Measurements from ENCODE around the gene TSPOAP1. TPM values are rescaled to one million over a fixed set of nuclear protein-coding genes. Genes with fewer than 3 reads are reported as not detected.

The TSPOAP1 gene
- total RNA-seq, 2 donors from 2014 or later: 30.5 to 32.8 TPM

DNA sequence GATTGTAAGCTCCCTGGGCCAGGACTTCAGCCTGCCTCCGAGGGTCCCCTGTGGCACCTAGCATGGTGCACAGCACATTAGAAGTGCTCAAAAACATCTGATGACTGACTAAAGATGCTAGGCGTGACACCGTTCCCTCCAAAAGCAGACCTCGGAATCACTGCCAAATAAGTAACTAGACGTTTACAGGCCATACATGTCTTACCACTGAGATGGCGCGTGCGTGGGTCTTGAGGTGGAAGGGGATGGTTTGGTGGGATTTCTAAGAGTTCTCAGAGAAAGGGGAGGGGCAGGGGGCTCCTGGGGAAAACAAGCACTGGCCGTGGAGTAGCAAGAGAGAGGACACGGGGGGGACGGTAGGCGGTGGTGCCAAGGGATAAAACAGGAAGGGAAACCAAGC lies 60.3 kb downstream of the TSPOAP1 start:
- ATAC-seq: no peak
- Mint-ChIP-seq H3K36me3 (ENCODE audit: low read depth) (peaks cover 6% of the 10 kb centered on the region), H3K4me1 (no peaks in the 10 kb centered on the region), H3K4me3 (no peak overlapping the region), H3K27me3 (peaks cover 69% of the 10 kb centered on the region), H3K27ac (no peak overlapping the region)
- no peaks in the 10 kb centered on the region for H3K9me3 ChIP-seq (ENCODE audit: control insufficient read depth, low read length, poor library complexity, severe bottlenecking)
- no peak for DNase-seq

DNA sequence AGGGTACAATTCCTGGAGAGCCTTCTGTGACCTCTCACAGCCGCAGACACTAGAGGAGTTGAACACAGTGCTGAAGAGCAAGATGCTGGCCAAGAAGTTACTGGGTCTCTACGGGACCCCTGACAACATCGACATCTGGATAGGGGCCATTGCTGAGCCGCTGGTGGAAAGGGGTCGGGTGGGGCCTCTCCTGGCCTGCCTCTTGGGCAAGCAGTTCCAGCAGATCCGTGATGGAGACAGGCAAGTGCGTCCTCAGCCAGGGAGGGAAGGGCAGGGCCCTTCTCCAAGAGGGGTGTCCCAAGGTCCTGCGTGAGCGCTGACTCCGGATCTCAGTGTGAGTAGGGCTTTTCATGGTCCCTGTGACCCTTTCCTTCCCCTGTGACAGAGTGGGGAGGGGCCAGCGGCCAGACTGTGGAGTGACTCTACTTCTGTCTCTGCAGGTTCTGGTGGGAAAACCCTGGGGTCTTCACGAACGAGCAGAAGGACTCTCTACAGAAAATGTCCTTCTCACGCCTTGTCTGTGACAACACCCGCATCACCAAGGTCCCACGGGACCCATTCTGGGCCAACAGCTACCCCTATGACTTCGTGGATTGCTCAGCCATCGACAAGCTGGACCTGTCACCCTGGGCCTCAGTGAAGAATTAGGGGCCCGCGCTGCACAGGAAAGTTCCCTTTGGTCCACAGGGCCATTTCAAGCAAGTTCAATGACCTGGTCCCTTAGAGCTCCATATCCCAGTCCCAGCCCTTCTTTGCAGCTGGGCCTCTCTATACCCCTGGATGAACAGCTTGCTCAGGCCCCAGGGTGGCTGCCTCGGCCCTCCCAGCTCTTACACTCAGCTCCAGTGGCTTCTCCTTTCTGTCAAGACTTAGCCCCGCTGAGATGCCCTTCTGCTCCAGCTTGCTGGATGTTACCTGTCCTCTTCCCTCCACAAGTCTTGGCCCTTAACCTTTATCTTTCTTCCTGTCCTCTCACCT lies 61.0 kb downstream of the TSPOAP1 start:
- ATAC-seq (no peak), DNase-seq (no peak)
- no peaks in the 10 kb centered on the region for H3K9me3 ChIP-seq (ENCODE audit: control insufficient read depth, low read length, poor library complexity, severe bottlenecking)
- Mint-ChIP-seq H3K27ac (no peak overlapping the region), H3K27me3 (peaks cover 69% of the 10 kb centered on the region), H3K4me3 (no peak overlapping the region), H3K4me1 (no peaks in the 10 kb centered on the region), H3K36me3 (ENCODE audit: low read depth) (peaks cover 6% of the 10 kb centered on the region)

DNA sequence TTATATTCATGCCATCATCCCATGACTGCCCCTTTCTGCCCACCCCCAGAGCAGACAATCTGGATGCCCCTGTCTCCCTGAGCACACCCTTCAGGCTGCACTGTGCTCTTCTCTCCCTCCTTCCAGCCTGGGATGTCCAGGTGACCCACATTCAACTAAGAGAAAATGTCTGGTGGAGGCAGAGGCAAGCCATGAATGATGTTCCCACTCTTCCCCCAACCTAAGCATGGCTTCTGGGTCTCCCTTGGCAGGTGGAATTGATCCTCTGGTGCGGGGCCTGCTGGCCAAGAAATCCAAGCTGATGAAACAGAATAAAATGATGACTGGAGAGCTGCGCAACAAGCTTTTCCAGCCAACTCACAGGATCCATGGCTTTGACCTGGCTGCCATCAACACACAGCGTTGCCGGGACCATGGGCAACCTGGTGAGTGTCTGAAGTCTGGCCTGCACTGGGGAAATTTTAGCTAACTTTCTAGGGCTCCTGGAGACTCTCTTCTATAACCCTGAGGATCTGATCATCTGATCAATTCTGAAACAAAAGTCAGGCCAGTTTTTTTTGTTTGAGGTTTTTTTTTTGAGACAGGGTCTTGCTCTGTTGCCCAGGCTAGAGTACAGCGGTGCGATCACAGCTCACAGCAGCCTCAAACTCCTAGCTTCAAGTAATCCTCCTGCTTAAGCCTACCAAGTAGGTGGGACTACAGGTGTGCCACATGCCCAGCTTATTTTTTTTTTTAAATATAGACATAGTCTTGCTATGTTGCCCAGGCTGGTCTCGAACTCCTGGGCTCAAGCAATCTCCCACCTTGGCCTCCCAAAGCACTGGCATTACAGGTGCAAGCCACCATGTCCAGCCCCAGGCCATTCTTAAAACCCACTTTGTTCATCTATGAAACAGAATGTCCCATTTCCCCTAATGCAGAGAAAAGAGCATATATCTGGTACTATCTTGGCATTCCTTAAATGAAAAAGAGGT lies 62.4 kb downstream of the TSPOAP1 start:
- peaks cover 76% of the 10 kb centered on the region for H3K27me3 Mint-ChIP-seq
- no peaks in the 10 kb centered on the region for H3K9me3 ChIP-seq (ENCODE audit: control insufficient read depth, low read length, poor library complexity, severe bottlenecking)
- H3K36me3 Mint-ChIP-seq (ENCODE audit: low read depth): peaks cover 6% of the 10 kb centered on the region
- H3K27ac Mint-ChIP-seq: no peak overlapping the region
- H3K4me1 Mint-ChIP-seq: no peaks in the 10 kb centered on the region
- no peak overlapping the region for H3K4me3 Mint-ChIP-seq
- DNase-seq: no peak
- ATAC-seq: no peak

DNA sequence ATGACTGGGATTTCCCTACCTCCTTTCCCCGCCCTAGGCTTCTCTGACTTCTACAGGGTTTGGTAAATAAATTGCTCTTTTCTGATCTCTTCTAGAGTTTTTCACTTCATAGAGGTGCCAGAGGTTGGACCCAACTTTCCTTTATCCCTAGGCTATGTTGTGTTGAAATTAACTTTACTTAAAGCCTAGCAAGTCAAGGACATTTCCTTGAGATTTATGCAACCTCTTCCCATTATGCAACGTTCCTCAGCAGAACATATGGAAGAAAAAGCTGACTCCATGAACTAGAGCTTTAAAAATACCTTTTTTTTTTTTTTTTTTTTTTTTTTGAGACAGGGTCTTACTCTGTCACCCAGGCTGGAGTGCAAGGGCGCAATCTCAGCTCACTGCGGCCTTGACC lies 63.3 kb downstream of the TSPOAP1 start:
- H3K27ac Mint-ChIP-seq: no peak overlapping the region
- no peaks in the 10 kb centered on the region for H3K4me1 Mint-ChIP-seq
- H3K9me3 ChIP-seq (ENCODE audit: control insufficient read depth, low read length, poor library complexity, severe bottlenecking): no peaks in the 10 kb centered on the region
- no peak overlapping the region for H3K4me3 Mint-ChIP-seq
- DNase-seq (no peak), ATAC-seq (no peak)
- H3K36me3 Mint-ChIP-seq (ENCODE audit: low read depth): peaks cover 6% of the 10 kb centered on the region
- H3K27me3 Mint-ChIP-seq: peaks cover 80% of the 10 kb centered on the region

DNA sequence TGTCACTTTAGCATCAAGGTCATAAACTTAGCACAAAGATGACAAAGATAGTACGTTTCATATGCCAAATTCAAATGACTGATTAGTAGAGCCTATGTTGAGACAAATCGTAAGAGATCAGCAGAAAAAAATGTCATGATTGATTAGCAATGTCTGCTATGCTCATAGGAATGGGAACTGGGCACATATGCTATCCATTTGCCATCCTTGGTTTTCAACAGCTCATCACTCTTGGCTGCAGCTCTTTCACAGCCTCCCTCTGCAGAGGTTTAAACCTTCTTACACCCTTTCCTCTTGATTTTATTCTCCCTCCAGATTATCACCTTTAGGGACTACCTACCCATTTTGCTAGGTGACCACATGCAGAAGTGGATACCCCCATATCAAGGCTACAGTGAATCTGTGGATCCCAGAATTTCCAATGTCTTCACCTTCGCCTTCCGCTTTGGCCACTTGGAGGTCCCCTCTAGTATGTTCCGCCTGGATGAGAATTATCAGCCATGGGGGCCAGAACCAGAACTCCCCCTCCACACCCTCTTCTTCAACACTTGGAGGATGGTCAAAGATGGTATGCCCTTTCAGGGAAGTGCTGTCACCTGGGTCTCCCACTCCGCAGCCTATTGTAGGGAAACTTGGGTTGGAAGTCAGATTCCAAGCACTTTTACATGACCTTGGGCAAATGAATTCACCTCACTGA lies 64.0 kb downstream of the TSPOAP1 start:
- no peak overlapping the region for H3K27ac Mint-ChIP-seq
- no peaks in the 10 kb centered on the region for H3K4me1 Mint-ChIP-seq
- peaks cover 81% of the 10 kb centered on the region for H3K27me3 Mint-ChIP-seq
- ATAC-seq (no peak), DNase-seq (no peak)
- no peaks in the 10 kb centered on the region for H3K9me3 ChIP-seq (ENCODE audit: control insufficient read depth, low read length, poor library complexity, severe bottlenecking)
- no peak overlapping the region for H3K4me3 Mint-ChIP-seq
- peaks cover 6% of the 10 kb centered on the region for H3K36me3 Mint-ChIP-seq (ENCODE audit: low read depth)

DNA sequence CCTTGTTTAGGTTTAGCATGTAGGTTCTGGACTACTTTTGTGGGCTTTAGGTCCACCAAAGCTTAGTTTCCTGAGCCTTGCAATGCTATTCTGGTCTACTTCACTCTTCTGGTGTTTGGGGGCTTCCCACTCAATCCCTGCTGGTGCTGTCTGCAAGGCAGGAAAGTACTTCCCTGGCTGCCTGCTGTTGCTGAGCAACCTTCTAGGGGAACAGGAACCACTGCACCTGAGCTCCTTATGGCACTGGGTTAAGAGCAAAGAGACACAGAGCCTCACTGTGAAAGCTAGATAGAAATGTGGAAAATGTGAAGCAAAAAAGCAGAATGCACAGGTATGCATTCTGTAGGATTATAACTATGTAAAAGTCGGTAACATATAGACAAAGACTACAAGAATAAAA lies 64.8 kb downstream of the TSPOAP1 start:
- H3K9me3 ChIP-seq (ENCODE audit: control insufficient read depth, low read length, poor library complexity, severe bottlenecking): no peaks in the 10 kb centered on the region
- peaks cover 6% of the 10 kb centered on the region for H3K36me3 Mint-ChIP-seq (ENCODE audit: low read depth)
- no peaks in the 10 kb centered on the region for H3K4me1 Mint-ChIP-seq
- ATAC-seq (no peak), DNase-seq (no peak)
- no peak overlapping the region for H3K27ac Mint-ChIP-seq
- H3K27me3 Mint-ChIP-seq: peaks cover 81% of the 10 kb centered on the region
- no peak overlapping the region for H3K4me3 Mint-ChIP-seq

DNA sequence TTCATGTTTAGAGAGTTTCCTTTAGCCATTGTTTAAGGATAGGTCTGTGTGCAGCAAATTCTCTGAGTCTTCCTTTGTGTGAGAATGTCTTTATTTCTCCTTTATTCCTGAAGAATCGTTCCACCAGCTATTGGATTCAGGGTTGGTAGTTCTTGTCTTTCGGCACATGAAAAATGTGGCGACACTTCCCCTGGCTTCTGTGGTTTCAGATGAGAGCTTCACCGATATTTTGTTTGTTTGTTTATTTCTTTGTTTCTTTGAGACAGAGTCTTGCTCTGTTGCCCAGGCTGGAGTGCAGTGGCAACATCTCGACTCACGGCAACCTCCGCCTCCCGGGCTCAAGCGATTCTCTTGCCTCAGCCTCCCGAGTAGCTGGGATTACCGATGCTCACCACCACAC lies 66.4 kb downstream of the TSPOAP1 start:
- H3K27me3 Mint-ChIP-seq: peaks cover 87% of the 10 kb centered on the region
- peaks cover 6% of the 10 kb centered on the region for H3K36me3 Mint-ChIP-seq (ENCODE audit: low read depth)
- no peak overlapping the region for H3K27ac Mint-ChIP-seq
- no peak for ATAC-seq
- no peak for DNase-seq
- H3K4me3 Mint-ChIP-seq: no peak overlapping the region
- no peaks in the 10 kb centered on the region for H3K4me1 Mint-ChIP-seq
- no peaks in the 10 kb centered on the region for H3K9me3 ChIP-seq (ENCODE audit: control insufficient read depth, low read length, poor library complexity, severe bottlenecking)

DNA sequence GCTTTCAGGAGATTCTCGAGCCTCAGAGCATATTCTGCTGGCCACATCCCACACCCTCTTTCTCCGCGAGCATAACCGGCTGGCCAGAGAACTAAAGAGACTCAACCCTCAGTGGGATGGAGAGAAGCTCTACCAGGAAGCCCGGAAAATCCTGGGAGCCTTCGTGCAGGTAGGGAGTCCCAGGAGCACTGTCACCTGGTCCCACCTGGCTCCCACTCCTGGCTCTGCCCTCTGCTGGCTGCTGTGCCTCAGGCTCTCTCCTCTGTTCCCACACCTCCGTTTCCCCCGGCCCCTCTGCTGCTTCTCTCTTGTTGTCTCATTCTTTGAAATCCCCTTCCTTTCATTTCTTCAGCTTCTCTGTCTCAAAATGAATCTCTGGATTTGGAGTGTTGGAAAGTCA lies 73.8 kb downstream of the TSPOAP1 start:
- DNase-seq: no peak
- Mint-ChIP-seq H3K4me1 (peaks cover 7% of the 10 kb centered on the region), H3K4me3 (no peak overlapping the region), H3K27ac (no peak overlapping the region), H3K36me3 (ENCODE audit: low read depth) (peaks cover 3% of the 10 kb centered on the region), H3K27me3 (peaks cover 35% of the 10 kb centered on the region)
- no peak for ATAC-seq
- H3K9me3 ChIP-seq (ENCODE audit: control insufficient read depth, low read length, poor library complexity, severe bottlenecking): no peaks in the 10 kb centered on the region

DNA sequence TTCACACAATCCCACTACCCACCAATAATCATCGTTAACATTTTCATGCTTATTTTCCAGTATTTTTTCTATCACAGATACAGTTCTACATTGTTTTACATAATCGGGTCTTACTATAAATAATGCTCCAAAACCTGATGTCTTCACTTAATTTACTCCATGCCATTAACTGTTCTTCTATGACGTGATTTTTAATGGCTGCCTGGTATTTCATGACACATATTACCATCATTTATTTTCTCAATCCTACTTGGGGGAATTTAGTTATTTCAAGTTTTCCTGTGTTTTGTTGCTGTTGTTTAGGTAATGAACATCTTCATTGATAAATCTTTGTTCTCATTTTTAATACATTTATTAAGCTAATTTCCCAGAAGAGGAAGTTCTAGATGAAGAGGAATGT lies 75.5 kb downstream of the TSPOAP1 start:
- H3K27ac Mint-ChIP-seq: no peak overlapping the region
- DNase-seq: no peak
- peaks cover 3% of the 10 kb centered on the region for H3K36me3 Mint-ChIP-seq (ENCODE audit: low read depth)
- no peaks in the 10 kb centered on the region for H3K9me3 ChIP-seq (ENCODE audit: control insufficient read depth, low read length, poor library complexity, severe bottlenecking)
- no peak overlapping the region for H3K4me3 Mint-ChIP-seq
- no peak for ATAC-seq
- H3K27me3 Mint-ChIP-seq: peaks cover 39% of the 10 kb centered on the region
- peaks cover 11% of the 10 kb centered on the region for H3K4me1 Mint-ChIP-seq

DNA sequence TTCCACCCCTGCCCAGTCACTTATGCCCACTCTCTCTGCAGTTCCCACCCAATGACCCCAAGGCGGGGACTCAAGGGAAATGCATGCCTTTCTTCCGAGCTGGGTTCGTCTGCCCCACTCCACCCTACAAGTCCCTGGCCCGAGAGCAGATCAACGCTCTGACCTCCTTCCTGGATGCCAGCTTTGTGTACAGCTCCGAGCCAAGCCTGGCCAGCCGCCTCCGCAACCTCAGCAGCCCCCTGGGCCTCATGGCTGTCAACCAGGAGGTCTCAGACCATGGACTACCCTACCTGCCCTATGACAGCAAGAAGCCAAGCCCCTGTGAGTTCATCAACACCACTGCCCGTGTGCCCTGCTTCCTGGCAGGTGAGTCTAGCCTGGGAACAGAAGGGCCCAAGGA lies 76.5 kb downstream of the TSPOAP1 start:
- H3K27me3 Mint-ChIP-seq: peaks cover 31% of the 10 kb centered on the region
- no peak for DNase-seq
- H3K27ac Mint-ChIP-seq: no peak overlapping the region

More for the DNA sequence above, 76.5 kb downstream of the TSPOAP1 start:
- no peaks in the 10 kb centered on the region for H3K9me3 ChIP-seq (ENCODE audit: control insufficient read depth, low read length, poor library complexity, severe bottlenecking)
- no peak overlapping the region for H3K4me3 Mint-ChIP-seq
- ATAC-seq: no peak
- H3K36me3 Mint-ChIP-seq (ENCODE audit: low read depth): peaks cover 3% of the 10 kb centered on the region
- H3K4me1 Mint-ChIP-seq: peaks cover 16% of the 10 kb centered on the region
